ENCODE data around the gene SLC52A1.
"Not testable (repeated sequence)": the region's sequence is repeated elsewhere in the genome, so short reads cannot be mapped to it uniquely, and the experiment has no call there.

The SLC52A1 gene

GRCh38 chr17:5035315-5035714 lies at the start of gene SLC52A1:
Gene SLC52A1, minus strand, starts transcription at chr17:5035426. Its CDS starts 820 bp downstream, at chr17:5034606.
- DNase-seq = no peak

- no peak for DNase-seq
Measured at GRCh38 chr17:5080591-5080990, 45.4 kb upstream of the SLC52A1 start.

- DNase-seq = peak; percentile 87
Measured at GRCh38 chr17:5078106-5079028, 43.1 kb upstream of the SLC52A1 start, which contains the start of gene ZFP3. Gene ZFP3, plus strand, starts transcription at chr17:5078467. Its CDS starts 13,038 bp downstream, at chr17:5091505.

- no peak for DNase-seq
Measured at GRCh38 chr17:5077781-5078105, 42.5 kb upstream of the SLC52A1 start.

- not testable (repeated sequence) for DNase-seq
Measured at GRCh38 chr17:5077275-5077674, 42.0 kb upstream of the SLC52A1 start.

- not testable (repeated sequence) for DNase-seq
Measured at GRCh38 chr17:5075472-5075871, 40.2 kb upstream of the SLC52A1 start.

GRCh38 chr17:5069724-5070123 lies 34.5 kb upstream of the SLC52A1 start:
- DNase-seq = no peak

- no peak for DNase-seq
Measured at GRCh38 chr17:5068236-5068635, 33.0 kb upstream of the SLC52A1 start.

GRCh38 chr17:5065227-5065744 lies 30.1 kb upstream of the SLC52A1 start:
- no peak for DNase-seq

GRCh38 chr17:5055543-5055942 lies 20.3 kb upstream of the SLC52A1 start:
- DNase-seq = no peak

GRCh38 chr17:5050278-5050677 lies 15.1 kb upstream of the SLC52A1 start:
- DNase-seq = no peak

- no peak for DNase-seq
Measured at GRCh38 chr17:5049314-5049841, 14.2 kb upstream of the SLC52A1 start.

GRCh38 chr17:5047446-5047845 lies 12.2 kb upstream of the SLC52A1 start:
- DNase-seq = no peak

GRCh38 chr17:5045496-5045895 lies 10.3 kb upstream of the SLC52A1 start:
- no peak for DNase-seq

GRCh38 chr17:5044630-5045029 lies 9.4 kb upstream of the SLC52A1 start:
- DNase-seq = no peak

- DNase-seq = no peak
Measured at GRCh38 chr17:5043524-5043923, 8.3 kb upstream of the SLC52A1 start.

GRCh38 chr17:5042157-5043022 lies 7.2 kb upstream of the SLC52A1 start:
- DNase-seq = no peak

GRCh38 chr17:5034651-5035050 lies 575 bp downstream of the SLC52A1 start:
- DNase-seq = no peak

GRCh38 chr17:5034063-5034462 lies 1.2 kb downstream of the SLC52A1 start:
- no peak for DNase-seq

GRCh38 chr17:5033352-5034015 lies 1.7 kb downstream of the SLC52A1 start:
- no peak for DNase-seq

- DNase-seq = no peak
Measured at GRCh38 chr17:5032865-5033264, 2.4 kb downstream of the SLC52A1 start.

- DNase-seq = peak; percentile 81
Measured at GRCh38 chr17:5031365-5032082, 3.7 kb downstream of the SLC52A1 start.
